Adipocyte (in vitro differentiated cells): ENCODE data around the gene DNAAF8.

Experiments used
- DNase-seq: peaks from one replicate; pipeline ENCODE4 v3.0.0-alpha.2; 2015; ENCODE audit warnings: low read depth
- H3K27me3 ChIP-seq: replicated peaks from 2 replicates; pipeline ENCODE4 v1.7.0; 2013; ENCODE audit warnings: mild to moderate bottlenecking, low read length, moderate library complexity; ENCODE audit not compliant: control insufficient read depth, insufficient read depth
- H3K36me3 ChIP-seq: 2 replicates; pipeline ENCODE4 v1.7.0; 2013; ENCODE audit warnings: low read length, mild to moderate bottlenecking, moderate library complexity; ENCODE audit not compliant: control insufficient read depth, insufficient read depth, severe bottlenecking
- H3K4me1 ChIP-seq: 2 replicates; pipeline ENCODE4 v1.7.0; 2013; ENCODE audit warnings: mild to moderate bottlenecking, low read length, moderate library complexity; ENCODE audit not compliant: control insufficient read depth, insufficient read depth
- H3K4me3 ChIP-seq: 2 replicates; pipeline ENCODE4 v1.7.0; 2013; ENCODE audit warnings: mild to moderate bottlenecking, low read length, moderate library complexity
- H3K9ac ChIP-seq: 2 replicates; pipeline ENCODE4 v1.7.0; 2013; ENCODE audit warnings: mild to moderate bottlenecking, low read length, moderate library complexity
- H3K9me3 ChIP-seq: 2 replicates; pipeline ENCODE4 v1.7.0; 2013; ENCODE audit warnings: mild to moderate bottlenecking, low read length, moderate library complexity; ENCODE audit not compliant: control insufficient read depth

DNAAF8 gene

GRCh38 chr16:4763791-4764190, 29.5 kb downstream of the DNAAF8 start:
- Histone ChIP-seq H3K36me3 (peaks cover 50% of the 10 kb centered on the region), H3K9me3 (no peaks in the 10 kb centered on the region), H3K27me3 (no peaks in the 10 kb centered on the region), H3K4me3 (no peak overlapping the region), H3K4me1 (peaks cover 16% of the 10 kb centered on the region), H3K9ac (no peak overlapping the region)
- DNase-seq = no peak

- Histone ChIP-seq H3K9ac (peak overlapping the region; percentile 99), H3K36me3 (peaks cover 30% of the 10 kb centered on the region), H3K4me1 (peaks cover 20% of the 10 kb centered on the region), H3K27me3 (no peaks in the 10 kb centered on the region), H3K4me3 (peak overlapping the region; percentile 96), H3K9me3 (no peaks in the 10 kb centered on the region)
- no peak for DNase-seq
These were observed 31.5 kb downstream of the DNAAF8 start for GRCh38 chr16:4765511-4766474.

- Histone ChIP-seq H3K27me3 (no peaks in the 10 kb centered on the region), H3K4me3 (peak within 1 kb of the TSS; percentile 96), H3K36me3 (peaks cover 22% of the 10 kb centered on the region)
These were observed 32.7 kb downstream of the DNAAF8 start, which contains the start of gene ZNF500 for GRCh38 chr16:4766875-4767628. TSS of gene ZNF500 (minus strand) at chr16:4767162. CDS start at chr16:4765978, 1,184 bp downstream.

DNA sequence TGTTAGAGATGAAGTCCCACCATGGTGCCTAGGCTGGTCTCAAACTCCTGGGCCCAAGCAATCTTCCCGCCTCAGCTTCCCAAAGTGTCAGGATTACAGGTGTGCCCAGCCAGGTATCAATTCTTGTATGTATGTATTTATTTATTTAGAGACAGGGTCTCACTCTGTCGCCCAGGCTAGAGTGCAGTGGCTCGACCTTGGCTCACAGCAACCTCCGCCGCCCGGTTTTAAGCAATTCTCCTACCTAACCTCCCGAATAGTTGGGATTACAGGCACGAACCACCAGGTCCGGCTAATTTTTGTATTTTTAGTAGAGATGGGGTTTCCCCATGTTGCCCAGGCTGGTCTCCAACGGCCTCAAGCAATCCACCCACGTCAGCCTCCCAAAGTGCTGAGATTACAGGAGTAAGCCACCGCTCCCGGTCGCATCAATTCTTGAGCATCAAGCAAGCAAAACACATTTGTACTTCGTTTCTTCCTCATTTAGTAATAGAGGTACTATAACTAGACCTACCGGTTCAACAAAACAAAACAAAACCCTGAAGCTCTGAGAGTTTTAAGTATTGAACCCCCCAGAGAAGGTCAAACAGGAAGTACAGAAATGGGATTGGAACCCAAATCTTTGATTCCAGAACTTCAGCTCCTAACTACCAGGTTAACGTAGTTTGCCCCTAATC, 33.7 kb downstream of the DNAAF8 start:
- DNase-seq = peak; percentile 54
- no peaks in the 10 kb centered on the region for H3K27me3 ChIP-seq
- H3K4me1 ChIP-seq = peaks cover 20% of the 10 kb centered on the region
- peaks cover 13% of the 10 kb centered on the region for H3K36me3 ChIP-seq
- H3K4me3 ChIP-seq = peak overlapping the region; percentile 81
- peak overlapping the region; percentile 86 for H3K9ac ChIP-seq
- no peaks in the 10 kb centered on the region for H3K9me3 ChIP-seq

More at GRCh38 chr16:4766875-4767628, 32.7 kb downstream of the DNAAF8 start, which contains the start of gene ZNF500:
- peaks cover 20% of the 10 kb centered on the region for H3K4me1 ChIP-seq
- H3K9ac ChIP-seq = peak within 1 kb of the TSS; percentile 99
- DNase-seq = peak; percentile 98
- H3K9me3 ChIP-seq = no peaks in the 10 kb centered on the region

GRCh38 chr16:4768549-4769305, 34.4 kb downstream of the DNAAF8 start:
- H3K9ac ChIP-seq = peak overlapping the region; percentile 86
- DNase-seq = peak; percentile 99
- H3K9me3 ChIP-seq = no peaks in the 10 kb centered on the region
- H3K36me3 ChIP-seq = peaks cover 6% of the 10 kb centered on the region
- peaks cover 20% of the 10 kb centered on the region for H3K4me1 ChIP-seq
- peak overlapping the region; percentile 81 for H3K4me3 ChIP-seq
- H3K27me3 ChIP-seq = no peaks in the 10 kb centered on the region

GRCh38 chr16:4769306-4769638, 34.9 kb downstream of the DNAAF8 start:
- DNase-seq = no peak
- H3K4me3 ChIP-seq = peak overlapping the region; percentile 81
- peaks cover 20% of the 10 kb centered on the region for H3K4me1 ChIP-seq
- peak overlapping the region; percentile 86 for H3K9ac ChIP-seq
- peaks cover under 1% of the 10 kb centered on the region for H3K36me3 ChIP-seq
- no peaks in the 10 kb centered on the region for H3K27me3 ChIP-seq
- no peaks in the 10 kb centered on the region for H3K9me3 ChIP-seq

DNA sequence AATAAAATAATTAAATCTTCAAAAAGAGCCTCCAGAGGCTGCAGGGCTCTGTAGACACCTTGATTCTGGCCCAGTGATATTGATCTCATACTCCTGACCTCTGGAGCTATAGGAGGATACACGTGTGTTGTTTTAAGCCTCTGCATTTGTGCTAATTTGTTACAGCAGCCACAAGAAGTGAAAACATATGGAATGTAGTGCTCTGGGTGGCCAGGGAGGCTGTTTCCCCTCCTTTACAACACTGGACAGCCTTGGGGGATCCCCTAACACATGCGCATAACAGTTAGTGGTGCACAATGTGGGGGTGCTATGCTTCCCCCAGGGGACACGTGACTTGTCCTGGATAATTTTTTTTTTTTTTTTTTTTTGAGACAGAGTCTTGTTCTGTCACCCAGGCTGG, 37.3 kb downstream of the DNAAF8 start:
- H3K4me3 ChIP-seq = no peak overlapping the region
- no peaks in the 10 kb centered on the region for H3K27me3 ChIP-seq
- H3K9ac ChIP-seq = no peak overlapping the region
- no peaks in the 10 kb centered on the region for H3K9me3 ChIP-seq
- DNase-seq = no peak
- H3K4me1 ChIP-seq = peaks cover 9% of the 10 kb centered on the region
- no peaks in the 10 kb centered on the region for H3K36me3 ChIP-seq

- no peak overlapping the region for H3K4me3 ChIP-seq
- H3K36me3 ChIP-seq = no peaks in the 10 kb centered on the region
- no peak overlapping the region for H3K9ac ChIP-seq
- DNase-seq = no peak
- H3K27me3 ChIP-seq = no peaks in the 10 kb centered on the region
- peaks cover 9% of the 10 kb centered on the region for H3K4me1 ChIP-seq
- H3K9me3 ChIP-seq = no peaks in the 10 kb centered on the region
These were observed 38.0 kb downstream of the DNAAF8 start for GRCh38 chr16:4772351-4772750.

DNA sequence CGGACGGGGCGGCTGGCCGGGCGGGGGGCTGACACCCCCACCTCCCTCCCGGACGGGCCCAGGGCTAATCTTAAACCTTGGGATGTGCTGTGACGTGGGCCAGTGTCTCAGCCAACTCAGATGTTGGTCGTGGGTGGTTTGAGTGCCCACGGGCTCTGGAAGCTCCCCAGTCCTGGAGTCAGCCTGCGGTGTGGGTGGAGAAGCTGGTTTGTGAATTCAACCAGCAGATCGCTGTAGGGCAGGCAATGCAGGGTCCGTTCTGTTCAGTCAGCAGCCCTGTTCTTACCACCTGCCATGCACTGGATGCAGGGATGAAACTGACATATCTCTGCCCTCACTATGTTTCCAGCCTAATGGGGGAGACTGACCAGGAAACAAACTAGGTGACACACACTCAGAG, 40.7 kb downstream of the DNAAF8 start:
- Histone ChIP-seq H3K9me3 (no peaks in the 10 kb centered on the region), H3K4me1 (no peaks in the 10 kb centered on the region), H3K9ac (no peak overlapping the region), H3K36me3 (no peaks in the 10 kb centered on the region), H3K27me3 (no peaks in the 10 kb centered on the region), H3K4me3 (no peak overlapping the region)
- no peak for DNase-seq

GRCh38 chr16:4776141-4776705, 41.9 kb downstream of the DNAAF8 start:
- Histone ChIP-seq H3K4me3 (no peak overlapping the region), H3K36me3 (no peaks in the 10 kb centered on the region), H3K27me3 (no peaks in the 10 kb centered on the region), H3K4me1 (no peaks in the 10 kb centered on the region), H3K9me3 (no peaks in the 10 kb centered on the region), H3K9ac (no peak overlapping the region)
- DNase-seq = no peak
